ENCODE measurements around the gene BCL7C.

- TF ChIP-seq CBX3 (IDR thresholded peaks at IDR 0.05; ENCODE audit: low read depth) (no peak), CTCF (IDR thresholded peaks at IDR 0.05 in 2 of 3, conservative IDR thresholded peaks at IDR 0.05 in 1 of 3; ENCODE audit: borderline replicate concordance in 1 of 3, insufficient read depth in 1 of 3, low read depth in 2 of 3, low read length in 2 of 3) (no peak), SRF (IDR thresholded peaks at IDR 0.05; ENCODE audit: low read depth) (no peak), RAD21 (IDR thresholded peaks at IDR 0.05; ENCODE audit: low read depth) (no peak), POLR2AphosphoS5 (IDR thresholded peaks at IDR 0.05; ENCODE audit: low read depth, low read length) (no peak), EZH2 (IDR thresholded peaks at IDR 0.05) (no peak), POLR2A (IDR thresholded peaks at IDR 0.05; ENCODE audit: borderline replicate concordance, extremely low read depth, insufficient read depth, insufficient read length) (no peak), CEBPB (IDR thresholded peaks at IDR 0.05; ENCODE audit: low read depth) (no peak), JUND (IDR thresholded peaks at IDR 0.05) (no peak), ZNF274 (IDR thresholded peaks at IDR 0.05; ENCODE audit: low read depth, low read length) (no peak), TCF7L2 (IDR thresholded peaks at IDR 0.05; ENCODE audit: borderline replicate concordance, extremely low read depth, insufficient read depth, insufficient read length) (no peak), EZH2phosphoT487 (IDR thresholded peaks at IDR 0.05; ENCODE audit: borderline replicate concordance) (no peak), MAX (IDR thresholded peaks at IDR 0.05) (no peak), ZFX (IDR thresholded peaks at IDR 0.05) (no peak)
These were observed 877 bp upstream of the BCL7C start for GRCh38 chr16:30894540-30895368.

Measured in HCT116 (cell line).